Nephron progenitor cell (in vitro differentiated cells): ENCODE data around the gene NTS.

Experiments
- DNase-seq: peaks from one replicate; pipeline ENCODE4 v3.0.0; 2021
- H3K27ac Mint-ChIP-seq: 2 replicates; pipeline ENCODE4 v1.8.0; 2021; ENCODE audit warnings: mild to moderate bottlenecking, moderate library complexity, mixed read lengths
- H3K27me3 Mint-ChIP-seq: 2 replicates; pipeline ENCODE4 v1.8.0; 2021; ENCODE audit warnings: mild to moderate bottlenecking, low read depth, mixed read lengths; ENCODE audit not compliant: poor library complexity
- H3K36me3 Mint-ChIP-seq: 2 replicates; pipeline ENCODE4 v1.8.0; 2021; ENCODE audit warnings: low read depth, mixed read lengths
- H3K4me1 Mint-ChIP-seq: 2 replicates; pipeline ENCODE4 v1.8.0; 2021; ENCODE audit warnings: mixed read lengths
- H3K4me3 Mint-ChIP-seq: 2 replicates; pipeline ENCODE4 v1.8.0; 2021; ENCODE audit warnings: mild to moderate bottlenecking, moderate library complexity, mixed read lengths
- H3K9me3 Mint-ChIP-seq: 2 replicates; pipeline ENCODE4 v1.8.0; 2021; ENCODE audit warnings: mild to moderate bottlenecking, moderate library complexity, mixed read lengths
- TF ChIP-seq, protein P1 (sequence below): fragments of 200-600 bp; sonication (generic); IDR thresholded peaks from 2 replicates; pipeline ENCODE4 v1.5.0; 2021; ENCODE audit warnings: antibody characterized with exemption

NTS gene

DNA sequence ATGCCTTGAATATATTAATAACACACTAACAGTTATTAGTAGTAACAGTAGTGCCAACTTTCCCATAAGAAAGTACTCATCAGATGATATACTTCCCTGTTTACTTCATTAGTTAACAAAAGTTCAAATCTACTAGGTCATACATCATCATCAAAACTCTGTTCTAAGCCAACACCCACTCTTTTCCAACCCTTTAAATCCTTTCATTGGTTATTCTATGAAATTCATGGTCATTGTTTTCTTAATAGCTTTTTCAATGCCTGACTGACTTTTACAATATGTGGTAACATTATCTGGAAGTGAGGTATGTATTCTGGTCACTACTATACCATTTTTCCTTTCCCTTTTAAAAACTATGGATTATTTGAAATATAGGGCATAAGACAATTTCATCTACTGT, 9.7 kb downstream of the NTS start:
- Mint-ChIP-seq H3K27me3 (no peaks in the 10 kb centered on the region), H3K4me3 (no peak overlapping the region), H3K27ac (no peak overlapping the region), H3K4me1 (no peaks in the 10 kb centered on the region), H3K9me3 (no peaks in the 10 kb centered on the region), H3K36me3 (no peaks in the 10 kb centered on the region)
- TF ChIP-seq, protein P1, sequence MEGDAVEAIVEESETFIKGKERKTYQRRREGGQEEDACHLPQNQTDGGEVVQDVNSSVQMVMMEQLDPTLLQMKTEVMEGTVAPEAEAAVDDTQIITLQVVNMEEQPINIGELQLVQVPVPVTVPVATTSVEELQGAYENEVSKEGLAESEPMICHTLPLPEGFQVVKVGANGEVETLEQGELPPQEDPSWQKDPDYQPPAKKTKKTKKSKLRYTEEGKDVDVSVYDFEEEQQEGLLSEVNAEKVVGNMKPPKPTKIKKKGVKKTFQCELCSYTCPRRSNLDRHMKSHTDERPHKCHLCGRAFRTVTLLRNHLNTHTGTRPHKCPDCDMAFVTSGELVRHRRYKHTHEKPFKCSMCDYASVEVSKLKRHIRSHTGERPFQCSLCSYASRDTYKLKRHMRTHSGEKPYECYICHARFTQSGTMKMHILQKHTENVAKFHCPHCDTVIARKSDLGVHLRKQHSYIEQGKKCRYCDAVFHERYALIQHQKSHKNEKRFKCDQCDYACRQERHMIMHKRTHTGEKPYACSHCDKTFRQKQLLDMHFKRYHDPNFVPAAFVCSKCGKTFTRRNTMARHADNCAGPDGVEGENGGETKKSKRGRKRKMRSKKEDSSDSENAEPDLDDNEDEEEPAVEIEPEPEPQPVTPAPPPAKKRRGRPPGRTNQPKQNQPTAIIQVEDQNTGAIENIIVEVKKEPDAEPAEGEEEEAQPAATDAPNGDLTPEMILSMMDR, result no peak
- no peak for DNase-seq

DNA sequence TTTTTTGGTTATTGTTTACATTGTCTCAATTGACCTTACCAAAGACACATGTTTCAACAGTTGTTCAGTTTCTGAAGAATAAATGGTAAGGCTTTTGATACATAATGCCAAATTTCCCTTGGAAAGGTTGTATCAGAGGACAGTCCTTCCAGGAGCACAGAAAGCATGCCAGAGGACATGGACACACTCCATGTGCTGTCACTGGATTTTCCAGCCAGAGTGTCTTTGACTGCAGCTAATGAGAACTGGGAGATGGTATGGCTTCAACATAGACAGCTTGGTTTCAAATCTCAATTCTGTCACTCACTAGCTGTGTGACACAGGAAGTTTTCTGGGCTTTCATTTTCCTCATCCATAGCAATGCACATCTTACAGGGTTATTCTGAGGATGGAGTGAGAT, 20.6 kb downstream of the NTS start:
- H3K4me3 Mint-ChIP-seq, result no peak overlapping the region
- H3K36me3 Mint-ChIP-seq, result no peaks in the 10 kb centered on the region
- TF ChIP-seq, protein P1, result no peak
- no peak overlapping the region for H3K27ac Mint-ChIP-seq
- H3K4me1 Mint-ChIP-seq, result peaks cover 5% of the 10 kb centered on the region
- DNase-seq, result no peak
- H3K9me3 Mint-ChIP-seq, result no peaks in the 10 kb centered on the region
- no peaks in the 10 kb centered on the region for H3K27me3 Mint-ChIP-seq

DNA sequence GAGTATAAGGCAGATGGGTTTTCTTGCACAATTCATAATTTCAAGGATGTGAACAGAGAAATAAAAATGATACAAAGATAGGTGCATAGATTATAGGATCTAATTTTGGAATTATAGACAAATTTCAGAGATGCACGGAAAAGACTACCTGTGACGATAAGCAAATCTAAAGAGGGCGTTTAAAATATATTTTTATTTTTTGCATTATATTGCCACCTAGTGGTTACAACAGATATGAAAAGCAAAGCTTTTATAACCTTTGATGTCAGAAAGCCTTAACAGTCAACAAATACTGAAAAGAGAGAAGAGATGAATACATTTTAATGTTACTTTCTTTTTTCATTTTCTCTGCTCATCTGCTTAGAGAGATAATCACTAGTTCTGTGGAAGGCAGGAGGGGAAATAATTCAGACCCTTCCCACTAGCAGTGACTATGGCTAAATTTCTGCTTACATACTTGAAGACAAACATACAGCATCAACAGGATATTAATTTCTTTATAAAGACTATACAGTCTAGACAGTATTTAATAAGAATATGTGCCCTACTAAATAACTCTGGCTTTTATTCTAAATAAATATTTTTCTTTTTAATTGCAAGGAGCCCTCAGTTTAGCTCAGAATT, 46.3 kb downstream of the NTS start:
- no peak overlapping the region for H3K4me3 Mint-ChIP-seq
- H3K27me3 Mint-ChIP-seq, result no peaks in the 10 kb centered on the region
- H3K9me3 Mint-ChIP-seq, result no peaks in the 10 kb centered on the region
- DNase-seq, result no peak
- no peaks in the 10 kb centered on the region for H3K4me1 Mint-ChIP-seq
- no peak overlapping the region for H3K27ac Mint-ChIP-seq
- TF ChIP-seq, protein P1, result peak; percentile 66
- H3K36me3 Mint-ChIP-seq, result no peaks in the 10 kb centered on the region

DNA sequence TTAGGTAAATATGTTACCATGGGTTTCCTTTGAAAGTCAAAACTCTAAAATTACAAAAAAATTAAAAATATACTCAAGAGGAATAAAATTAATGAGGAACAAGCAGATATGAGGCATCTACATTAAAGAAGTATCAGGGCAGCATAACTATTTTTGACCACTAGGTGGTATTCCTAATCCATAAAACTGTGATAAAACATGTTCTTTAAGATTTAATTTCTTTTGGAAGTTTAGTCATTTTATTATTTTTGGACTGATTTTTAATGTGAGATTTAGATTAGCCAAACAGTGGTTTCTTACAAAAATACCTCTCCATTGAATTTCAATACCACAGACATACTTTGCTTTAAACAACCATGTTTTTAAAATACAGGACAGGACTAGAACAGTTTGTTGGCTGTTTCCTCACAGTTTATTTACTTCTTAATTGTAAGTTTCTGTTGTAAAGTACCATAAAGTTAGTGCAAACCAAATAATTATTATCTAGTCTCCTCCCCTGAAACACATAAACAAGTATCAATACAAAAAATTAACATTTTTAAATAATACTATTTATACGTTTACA, 49.8 kb downstream of the NTS start:
- H3K4me1 Mint-ChIP-seq, result no peaks in the 10 kb centered on the region
- no peak overlapping the region for H3K4me3 Mint-ChIP-seq
- H3K36me3 Mint-ChIP-seq, result no peaks in the 10 kb centered on the region
- no peak for DNase-seq
- no peak overlapping the region for H3K27ac Mint-ChIP-seq
- no peaks in the 10 kb centered on the region for H3K9me3 Mint-ChIP-seq
- H3K27me3 Mint-ChIP-seq, result no peaks in the 10 kb centered on the region
- TF ChIP-seq, protein P1, result peak; percentile 82

DNA sequence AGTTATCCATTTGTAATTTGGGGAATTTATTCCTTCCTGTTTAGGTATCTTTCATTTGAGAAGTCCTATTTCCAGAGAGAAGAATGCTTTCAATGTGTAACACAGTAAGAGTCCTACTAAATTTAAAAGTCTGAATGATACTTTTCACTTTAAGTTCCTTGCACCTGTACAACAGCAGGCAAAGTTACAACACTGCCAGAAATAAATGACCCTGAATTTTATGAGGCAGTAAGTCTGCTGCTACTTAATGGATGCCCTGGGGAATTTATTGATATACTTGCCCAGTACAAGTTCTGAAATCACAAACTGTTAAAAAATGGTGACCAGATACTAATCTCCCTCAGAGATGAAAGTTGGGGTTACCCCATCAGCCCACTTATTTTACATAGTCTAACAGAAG, 53.1 kb downstream of the NTS start:
- Mint-ChIP-seq H3K36me3 (no peaks in the 10 kb centered on the region), H3K9me3 (no peaks in the 10 kb centered on the region), H3K27ac (no peak overlapping the region), H3K4me1 (no peaks in the 10 kb centered on the region), H3K27me3 (no peaks in the 10 kb centered on the region), H3K4me3 (no peak overlapping the region)
- DNase-seq, result no peak
- TF ChIP-seq, protein P1, result no peak
